GM12891 (cell line): ENCODE measurements around the gene CORT.

Experiments
- POLR2A ChIP-seq: IDR thresholded peaks from 2 replicates; pipeline ENCODE4 v1.6.1; 2011; ENCODE audit warnings: low read depth, low read length, control low read depth
- POLR2AphosphoS5 ChIP-seq: IDR thresholded peaks from 2 replicates; pipeline ENCODE4 v1.6.1; 2011; ENCODE audit warnings: low read depth, low read length, control low read depth
- POU2F2 ChIP-seq: IDR thresholded peaks from 2 replicates; pipeline ENCODE4 v1.6.1; 2011; ENCODE audit warnings: low read depth, mild to moderate bottlenecking, control low read depth, low read length, moderate library complexity
- SPI1 ChIP-seq: IDR thresholded peaks from 2 replicates; pipeline ENCODE4 v1.6.1; 2011; ENCODE audit warnings: low read depth, low read length, control low read depth
- TAF1 ChIP-seq: IDR thresholded peaks from 2 replicates; pipeline ENCODE4 v1.6.1; 2011; ENCODE audit warnings: low read depth, low read length, control low read depth

GRCh38 chr1:10456048-10456447 lies 6.2 kb downstream of the CORT start:
- TF ChIP-seq POLR2A (no peak), TAF1 (no peak), POLR2AphosphoS5 (no peak), SPI1 (no peak), POU2F2 (no peak)
